ENCODE measurements around the gene ROCK2.

DNA sequence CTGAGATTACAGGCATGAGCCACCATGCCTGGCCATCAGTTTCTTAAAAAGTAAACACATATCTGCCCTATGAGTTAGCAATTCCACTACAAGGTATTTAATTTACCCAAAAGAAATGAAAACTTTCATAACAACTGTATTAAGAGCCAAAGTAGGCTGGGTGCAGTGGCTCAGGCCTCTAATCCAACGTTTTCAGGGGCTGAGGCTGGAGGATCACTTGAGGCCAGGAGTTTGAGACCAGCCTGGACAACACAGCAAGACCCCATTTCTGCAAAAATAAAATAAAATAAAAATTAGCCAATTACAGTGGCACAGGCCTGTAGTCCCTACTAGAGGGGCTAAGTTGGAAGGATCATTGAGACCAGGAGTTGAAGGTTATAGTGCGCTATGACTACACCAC is 6.5 kb downstream of the ROCK2 start:
- TF ChIP-seq CTCF (IDR thresholded peaks at IDR 0.05) = no peak
- TF ChIP-seq POLR2A (IDR thresholded peaks at IDR 0.05) = no peak
- TF ChIP-seq POLR2AphosphoS5 (IDR thresholded peaks at IDR 0.05) = no peak
